Neuronal stem cell (in vitro differentiated cells): ENCODE data around the gene GNG14.
"Not testable (repeated sequence)": the region's sequence is repeated elsewhere in the genome, so short reads cannot be mapped to it uniquely, and the experiment has no call there.

Experiments used
- DNase-seq: peaks from one replicate; pipeline ENCODE4 v3.0.0-alpha.2; 2013; ENCODE audit warnings: low spot score
- H2AFZ ChIP-seq: one replicate; pipeline ENCODE4 v1.6.1; 2013; ENCODE audit warnings: mild to moderate bottlenecking, low read length, inconsistent platforms
- H2AK5ac ChIP-seq: 2 replicates; pipeline ENCODE4 v1.6.1; 2013; ENCODE audit warnings: low read depth, mild to moderate bottlenecking, inconsistent platforms, low read length, moderate library complexity, mixed read lengths
- H2BK120ac ChIP-seq: 2 replicates; pipeline ENCODE4 v1.6.1; 2013; ENCODE audit warnings: low read depth, mild to moderate bottlenecking, inconsistent platforms, low read length, moderate library complexity, mixed read lengths
- H2BK12ac ChIP-seq: one replicate; pipeline ENCODE4 v1.6.1; 2013; ENCODE audit warnings: low read length, inconsistent platforms
- H2BK15ac ChIP-seq: 2 replicates; pipeline ENCODE4 v1.6.1; 2013; ENCODE audit warnings: mild to moderate bottlenecking, low read length, inconsistent platforms, mixed read lengths
- H2BK5ac ChIP-seq: one replicate; pipeline ENCODE4 v1.6.1; 2013; ENCODE audit warnings: inconsistent platforms, mild to moderate bottlenecking, low read length, moderate library complexity
- H3K14ac ChIP-seq: one replicate; pipeline ENCODE4 v1.6.1; 2013; ENCODE audit warnings: low read length, inconsistent platforms
- H3K18ac ChIP-seq: 2 replicates; pipeline ENCODE4 v1.6.1; 2013; ENCODE audit warnings: low read length, inconsistent platforms
- H3K23ac ChIP-seq: 2 replicates; pipeline ENCODE4 v1.6.1; 2013; ENCODE audit warnings: low read depth, mild to moderate bottlenecking, mixed read lengths, low read length, inconsistent platforms; ENCODE audit not compliant: poor library complexity
- H3K27ac ChIP-seq: replicated peaks from 3 replicates; pipeline ENCODE4 v1.5.1; 2013; ENCODE audit warnings: low read length, inconsistent platforms
- H3K27me3 ChIP-seq, 3 experiments: 2 replicates each; pipeline ENCODE4 v1.6.1; 2013; ENCODE audit warnings: low read length in 3 of 3, mild to moderate bottlenecking in 2 of 3, inconsistent platforms in 1 of 3, low read depth in 1 of 3, mixed read lengths in 1 of 3, moderate library complexity in 1 of 3; ENCODE audit not compliant: control insufficient read depth in 3 of 3, insufficient read depth in 3 of 3
- H3K36me3 ChIP-seq, 2 donors: replicated peaks in 1 of 2; 2 replicates each; pipeline ENCODE4 v1.6.1; 2013; ENCODE audit warnings: low read length in 2 of 2; ENCODE audit not compliant: control insufficient read depth in 2 of 2, insufficient read depth in 2 of 2
- H3K4ac ChIP-seq: 2 replicates; pipeline ENCODE4 v1.6.1; 2013; ENCODE audit warnings: inconsistent platforms, mild to moderate bottlenecking, low read length, moderate library complexity
- H3K4me1 ChIP-seq, 2 donors: 1 replicate in 1 of 2; 2 replicates in 1 of 2; pipeline ENCODE4 v1.6.1; 2013; ENCODE audit warnings: low read length in 2 of 2, low read depth in 1 of 2; ENCODE audit not compliant: control insufficient read depth in 2 of 2, insufficient read depth in 1 of 2
- H3K4me2 ChIP-seq: one replicate; pipeline ENCODE4 v1.6.1; 2013; ENCODE audit warnings: mild to moderate bottlenecking, low read length, inconsistent platforms; ENCODE audit not compliant: insufficient read depth, poor library complexity, severe bottlenecking
- H3K4me3 ChIP-seq, 2 donors: 2 replicates each; pipeline ENCODE4 v1.5.1; 2013; ENCODE audit warnings: low read length in 2 of 2, mild to moderate bottlenecking in 2 of 2, inconsistent platforms in 1 of 2, moderate library complexity in 1 of 2
- H3K79me1 ChIP-seq: one replicate; pipeline ENCODE4 v1.6.1; 2013; ENCODE audit warnings: low read depth, mild to moderate bottlenecking, inconsistent platforms, low read length, moderate library complexity
- H3K9ac ChIP-seq: one replicate; pipeline ENCODE4 v1.6.1; 2013; ENCODE audit warnings: mild to moderate bottlenecking, low read depth, low read length, inconsistent platforms; ENCODE audit not compliant: poor library complexity
- H3K9me3 ChIP-seq, 2 donors: replicated peaks in 1 of 2; 2 replicates each; pipeline versions ENCODE3 to v1.6.1; 2013; ENCODE audit warnings: low read length in 2 of 2, mild to moderate bottlenecking in 2 of 2, inconsistent platforms in 1 of 2, low read depth in 1 of 2, mixed read lengths in 1 of 2, moderate library complexity in 1 of 2; ENCODE audit not compliant: control insufficient read depth in 2 of 2, insufficient read depth in 1 of 2
- H4K8ac ChIP-seq: one replicate; pipeline ENCODE4 v1.6.1; 2013; ENCODE audit warnings: low read depth, mild to moderate bottlenecking, inconsistent platforms, low read length, moderate library complexity
- H4K91ac ChIP-seq: one replicate; pipeline ENCODE4 v1.6.1; 2013; ENCODE audit warnings: low read length, low read depth, mild to moderate bottlenecking, inconsistent platforms; ENCODE audit not compliant: poor library complexity
- WGBS, 2 donors: extraction: QIAGEN DNeasy Blood & Tissue Kit; methylation state at CpG; one replicate each; pipeline ENCODE4 v1.1.7; 2013; ENCODE audit warnings: missing lambda C conversion rate in 2 of 2, mixed read lengths in 1 of 2; ENCODE audit not compliant: insufficient read length in 2 of 2, insufficient replicate concordance in 1 of 2; ENCODE audit errors: extremely low coverage in 2 of 2; 5-methylcytosine and 5-hydroxymethylcytosine counted together

Gene GNG14

DNA sequence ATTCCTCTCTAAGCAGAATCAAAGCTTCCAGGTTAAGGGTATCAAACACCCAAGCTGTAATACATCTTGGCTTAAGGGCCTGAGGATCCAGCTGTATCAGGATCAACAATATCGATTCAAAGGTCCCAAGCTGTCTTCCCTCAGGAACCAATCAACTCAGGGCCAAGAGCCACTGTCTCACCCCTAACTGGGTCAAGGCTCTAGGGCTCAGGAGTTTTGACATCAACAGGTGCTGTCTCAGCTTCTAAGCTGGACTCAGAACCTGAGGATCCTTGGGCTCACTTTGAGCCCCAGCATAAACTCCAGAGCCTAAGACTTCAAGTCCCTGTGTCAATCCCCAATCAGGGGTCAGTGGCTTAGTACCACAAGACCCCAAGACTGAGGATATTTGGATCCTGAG is 7.7 kb downstream of the GNG14 start:
- H3K9me3 ChIP-seq: no peaks in the 10 kb centered on the region
- H3K27ac ChIP-seq: no peak overlapping the region
- no CpG with 5 or more reads among the region's 1 CpG for WGBS, 2 donors
- no peak overlapping the region for H3K14ac ChIP-seq
- peak overlapping the region; percentile 97 for H2AFZ ChIP-seq
- no peak overlapping the region for H2AK5ac ChIP-seq
- peaks cover 2% of the 10 kb centered on the region for H3K79me1 ChIP-seq
- H4K91ac ChIP-seq: no peak overlapping the region
- peaks cover 3% of the 10 kb centered on the region in 2 donors for H3K4me1 ChIP-seq
- H4K8ac ChIP-seq: no peak overlapping the region
- no peak overlapping the region for H2BK12ac ChIP-seq
- no peaks in the 10 kb centered on the region for H3K27me3 ChIP-seq
- peak overlapping the region; percentile 98 for H3K4me2 ChIP-seq
- H3K18ac ChIP-seq: no peak overlapping the region
- no peak overlapping the region for H2BK15ac ChIP-seq
- peak overlapping the region in 1 of 2 donors; percentile 99 for H3K4me3 ChIP-seq
- DNase-seq: no peak
- peaks cover 15 to 25% of the 10 kb centered on the region in 2 donors for H3K36me3 ChIP-seq
- H2BK120ac ChIP-seq: no peak overlapping the region
- peak overlapping the region; percentile 39 for H3K9ac ChIP-seq
- H3K4ac ChIP-seq: no peak overlapping the region
- no peak overlapping the region for H2BK5ac ChIP-seq
- no peak overlapping the region for H3K23ac ChIP-seq

- peak overlapping the region; percentile 96 for H2BK5ac ChIP-seq
- peak overlapping the region; percentile 98 for H3K4me2 ChIP-seq
- no peak overlapping the region for H2BK120ac ChIP-seq
- H3K9ac ChIP-seq: peak overlapping the region; percentile 96
- no peak overlapping the region for H2AK5ac ChIP-seq
- H3K4me3 ChIP-seq: peak overlapping the region; percentile 80 to 99
- no peak overlapping the region for H4K91ac ChIP-seq
- no peak overlapping the region for H4K8ac ChIP-seq
- no peak overlapping the region for H3K27ac ChIP-seq
- peak overlapping the region; percentile 83 for H3K23ac ChIP-seq
- no peaks in the 10 kb centered on the region for H3K9me3 ChIP-seq
- H2BK12ac ChIP-seq: no peak overlapping the region
- peak overlapping the region; percentile 71 for H3K18ac ChIP-seq
- H3K79me1 ChIP-seq: peaks cover 2% of the 10 kb centered on the region
- no peak for DNase-seq
- peaks cover 20 to 29% of the 10 kb centered on the region in 2 donors for H3K36me3 ChIP-seq
- peaks cover 3% of the 10 kb centered on the region in 2 donors for H3K4me1 ChIP-seq
- H2AFZ ChIP-seq: peak overlapping the region; percentile 97
- WGBS, 2 donors: no CpG with 5 or more reads among the region's 36 CpGs
- no peaks in the 10 kb centered on the region for H3K27me3 ChIP-seq
- H2BK15ac ChIP-seq: no peak overlapping the region
- peak overlapping the region; percentile 47 for H3K14ac ChIP-seq
- H3K4ac ChIP-seq: peak overlapping the region; percentile 53
These were observed 8.2 kb downstream of the GNG14 start for GRCh38 chr19:12695997-12696365.

DNA sequence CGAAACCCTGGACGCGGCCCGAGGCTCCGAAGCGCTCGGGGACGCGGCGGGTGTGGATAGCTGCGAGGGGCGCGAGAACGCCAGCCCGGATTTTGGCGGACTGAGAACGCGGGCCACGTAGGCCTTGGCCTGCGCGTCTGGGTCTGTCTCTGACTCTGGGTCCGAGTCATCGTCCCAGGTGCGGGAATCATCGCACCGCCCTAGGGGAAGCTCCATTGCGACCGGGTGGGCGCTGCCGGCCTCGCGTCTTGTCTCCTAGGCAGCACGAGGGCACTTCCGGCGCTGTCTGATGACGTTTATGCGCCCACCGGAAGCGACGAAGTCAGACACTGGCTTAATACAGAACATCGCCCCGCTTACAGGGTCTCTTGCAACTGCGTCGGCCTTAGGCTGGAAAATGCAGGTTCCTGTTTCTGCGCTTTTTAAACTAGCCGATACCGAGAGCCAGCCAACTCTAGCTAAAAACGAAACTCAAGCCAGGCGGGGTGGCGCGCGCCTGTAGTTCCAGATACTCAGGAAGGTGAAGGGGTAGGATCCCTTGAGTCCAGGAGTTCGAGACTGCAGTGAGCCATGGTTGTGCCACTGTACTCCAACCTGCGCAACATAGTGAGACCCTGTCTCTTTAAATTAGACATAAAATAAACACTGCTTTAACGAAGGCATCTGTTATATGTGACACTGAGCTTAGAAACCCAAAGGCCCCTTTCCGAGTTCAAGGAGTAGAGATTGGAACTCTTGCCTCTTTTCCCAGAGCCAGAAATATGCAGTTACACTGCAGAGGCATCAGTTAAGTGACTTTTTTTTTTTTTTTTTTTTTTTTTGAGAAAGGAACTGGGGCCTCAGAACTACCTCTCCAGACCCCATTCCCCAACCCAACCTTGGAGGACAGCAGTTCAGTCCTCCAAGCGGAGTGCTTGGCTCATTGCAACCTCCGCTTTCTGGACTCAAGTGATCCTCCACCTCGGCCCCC is 8.9 kb downstream of the GNG14 start, which contains the start of gene FBXW9:
FBXW9 (minus strand) TSS at position 266 of the 970 bp plus-strand sequence; CDS start at position 216, 50 bp downstream.
- peak within 1 kb of the TSS; percentile 76 for H3K18ac ChIP-seq

GRCh38 chr19:12697425-12697824 is 9.6 kb downstream of the GNG14 start:
- not testable (repeated sequence) for H2BK15ac ChIP-seq, H3K4me1 ChIP-seq, H2AFZ ChIP-seq, H3K18ac ChIP-seq, H3K9me3 ChIP-seq, DNase-seq, H3K9ac ChIP-seq, H2AK5ac ChIP-seq, H3K27ac ChIP-seq, H3K4me2 ChIP-seq, H3K4ac ChIP-seq, H3K23ac ChIP-seq, H2BK120ac ChIP-seq, H4K91ac ChIP-seq, H2BK5ac ChIP-seq, H3K79me1 ChIP-seq, H3K27me3 ChIP-seq, H4K8ac ChIP-seq, H2BK12ac ChIP-seq, H3K14ac ChIP-seq
- Histone ChIP-seq H3K4me3 (peak overlapping the region in 1 of 2 donors; percentile 99), H3K36me3 (peaks cover 33 to 44% of the 10 kb centered on the region in 2 donors)
- WGBS, 2 donors: no CpG with 5 or more reads among the region's 22 CpGs

More for the DNA sequence above, 8.9 kb downstream of the GNG14 start, which contains the start of gene FBXW9:
- Histone ChIP-seq H3K4me2 (peak within 1 kb of the TSS; percentile 98), H2BK12ac (no peak within 1 kb of the TSS), H3K14ac (peak within 1 kb of the TSS; percentile 47), H3K9ac (peak within 1 kb of the TSS; percentile 96), H3K4me1 (peaks cover 3% of the 10 kb centered on the region in 2 donors), H2BK15ac (no peak within 1 kb of the TSS), H2BK5ac (peak within 1 kb of the TSS; percentile 96), H4K8ac (no peak within 1 kb of the TSS), H3K36me3 (peaks cover 27 to 36% of the 10 kb centered on the region in 2 donors), H3K4ac (peak within 1 kb of the TSS; percentile 53), H4K91ac (no peak within 1 kb of the TSS), H3K27me3 (no peaks in the 10 kb centered on the region), H3K79me1 (peaks cover 4% of the 10 kb centered on the region), H3K4me3 (peak within 1 kb of the TSS; percentile 80 to 99), H3K23ac (peak within 1 kb of the TSS; percentile 83), H2AFZ (peak within 1 kb of the TSS; percentile 97), H3K9me3 (no peaks in the 10 kb centered on the region), H2BK120ac (no peak within 1 kb of the TSS), H2AK5ac (no peak within 1 kb of the TSS), H3K27ac (peak within 1 kb of the TSS; percentile 86)
- WGBS, 2 donors: no CpG with 5 or more reads among the region's 59 CpGs
- peak; percentile 96 for DNase-seq
